ENCODE measurements around the gene SHANK1.

Gene SHANK1

GRCh38 chr19:50728084-50728737, 8.6 kb upstream of the SHANK1 start:
- TF ChIP-seq, protein P1, sequence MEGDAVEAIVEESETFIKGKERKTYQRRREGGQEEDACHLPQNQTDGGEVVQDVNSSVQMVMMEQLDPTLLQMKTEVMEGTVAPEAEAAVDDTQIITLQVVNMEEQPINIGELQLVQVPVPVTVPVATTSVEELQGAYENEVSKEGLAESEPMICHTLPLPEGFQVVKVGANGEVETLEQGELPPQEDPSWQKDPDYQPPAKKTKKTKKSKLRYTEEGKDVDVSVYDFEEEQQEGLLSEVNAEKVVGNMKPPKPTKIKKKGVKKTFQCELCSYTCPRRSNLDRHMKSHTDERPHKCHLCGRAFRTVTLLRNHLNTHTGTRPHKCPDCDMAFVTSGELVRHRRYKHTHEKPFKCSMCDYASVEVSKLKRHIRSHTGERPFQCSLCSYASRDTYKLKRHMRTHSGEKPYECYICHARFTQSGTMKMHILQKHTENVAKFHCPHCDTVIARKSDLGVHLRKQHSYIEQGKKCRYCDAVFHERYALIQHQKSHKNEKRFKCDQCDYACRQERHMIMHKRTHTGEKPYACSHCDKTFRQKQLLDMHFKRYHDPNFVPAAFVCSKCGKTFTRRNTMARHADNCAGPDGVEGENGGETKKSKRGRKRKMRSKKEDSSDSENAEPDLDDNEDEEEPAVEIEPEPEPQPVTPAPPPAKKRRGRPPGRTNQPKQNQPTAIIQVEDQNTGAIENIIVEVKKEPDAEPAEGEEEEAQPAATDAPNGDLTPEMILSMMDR (IDR thresholded peaks at IDR 0.05), result no peak

DNA sequence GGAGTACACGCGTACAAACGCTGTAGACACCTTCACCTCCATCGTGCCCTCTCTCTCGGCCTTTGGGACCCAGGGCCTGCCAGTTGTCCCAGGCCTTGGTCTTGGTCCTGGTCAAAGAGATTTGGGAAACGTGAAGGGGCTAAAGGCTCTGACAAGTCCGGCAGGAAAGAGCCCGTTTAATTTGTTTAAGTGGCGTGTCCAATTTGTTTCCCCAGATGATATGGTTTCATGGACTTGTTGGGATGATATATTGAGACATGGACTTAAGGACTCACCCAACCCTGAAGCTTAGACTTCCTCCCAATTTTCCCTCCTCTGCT, 6.3 kb upstream of the SHANK1 start:
- TF ChIP-seq, protein P1 (IDR thresholded peaks at IDR 0.05), result no peak

DNA sequence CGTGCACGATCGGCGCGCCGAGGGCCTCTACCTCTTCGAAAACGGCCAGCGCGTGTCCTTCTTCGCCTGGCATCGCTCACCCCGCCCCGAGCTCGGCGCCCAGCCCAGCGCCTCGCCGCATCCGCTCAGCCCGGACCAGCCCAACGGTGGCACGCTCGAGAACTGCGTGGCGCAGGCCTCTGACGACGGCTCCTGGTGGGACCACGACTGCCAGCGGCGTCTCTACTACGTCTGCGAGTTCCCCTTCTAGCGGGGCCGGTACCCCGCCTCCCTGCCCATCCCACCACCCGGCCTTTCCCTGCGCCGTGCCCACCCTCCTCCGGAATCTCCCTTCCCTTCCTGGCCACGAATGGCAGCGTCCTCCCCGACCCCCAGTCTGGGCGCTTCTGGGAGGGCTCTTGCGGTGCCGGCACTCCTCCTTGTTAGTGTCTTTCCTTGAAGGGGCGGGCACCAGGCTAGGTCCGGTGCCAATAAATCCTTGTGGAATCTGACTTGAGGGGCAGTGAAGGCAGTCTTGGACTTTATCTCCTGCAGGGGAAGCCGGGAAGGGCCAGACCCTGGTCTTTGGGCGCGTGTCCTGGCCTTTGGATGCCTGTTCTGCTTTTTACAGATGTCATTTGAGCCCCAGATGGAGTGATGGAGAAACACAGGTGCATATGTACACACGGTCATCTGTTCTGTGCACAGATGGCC, 5.8 kb upstream of the SHANK1 start:
- TF ChIP-seq, protein P1 (IDR thresholded peaks at IDR 0.05), result no peak

GRCh38 chr19:50724522-50725217, 5.1 kb upstream of the SHANK1 start:
- TF ChIP-seq, protein P1 (IDR thresholded peaks at IDR 0.05), result peak; percentile 89

GRCh38 chr19:50723735-50724521, 4.3 kb upstream of the SHANK1 start:
- TF ChIP-seq, protein P1 (IDR thresholded peaks at IDR 0.05), result no peak

- TF ChIP-seq, protein P1 (IDR thresholded peaks at IDR 0.05), result no peak
Measured at GRCh38 chr19:50723069-50723468, 3.5 kb upstream of the SHANK1 start, which contains the start of gene CLEC11A. Gene CLEC11A, plus strand, starts transcription at chr19:50723364. Its CDS starts 162 bp downstream, at chr19:50723526.

Data from LNCAP (cell line).